Stimulated activated CD4-positive, alpha-beta T cell treated with anti-CD3 and anti-CD28 coated beads, Interleukin-15, amount 100 ng/mL, for 1 hour (primary cell): Measurements from ENCODE around the gene GPR21.

ENCODE experiments used
- DNase-seq, 2 donors: peaks; one replicate each; pipeline ENCODE4 v3.0.0-alpha.2; 2020; ENCODE audit warnings: low read depth in 1 of 2, low spot score in 1 of 2

Gene GPR21

GRCh38 chr9:123063177-123063598 lies 29.7 kb downstream of the GPR21 start:
- DNase-seq = no peak

DNA sequence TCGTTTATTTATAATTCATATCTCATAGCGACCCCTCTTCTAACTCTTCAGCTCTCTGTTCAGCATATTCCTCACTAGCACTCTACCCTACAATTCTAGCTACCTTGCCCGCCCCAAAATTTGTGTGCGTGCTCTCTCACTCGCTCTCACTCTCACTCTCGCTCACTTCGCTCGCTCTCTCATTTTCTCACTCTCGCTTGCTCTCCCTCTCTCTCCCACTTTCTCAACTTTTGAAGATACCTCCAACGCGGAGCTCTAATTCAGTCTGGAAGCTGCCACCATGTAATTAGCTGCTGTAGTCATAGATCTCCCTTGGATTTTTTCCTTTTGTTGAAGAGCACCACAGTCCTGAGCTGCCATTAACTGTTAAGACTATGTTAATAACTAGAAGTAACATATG lies 30.4 kb downstream of the GPR21 start:
- DNase-seq = no peak

GRCh38 chr9:123064716-123065115 lies 31.2 kb downstream of the GPR21 start:
- DNase-seq = no peak

GRCh38 chr9:123065196-123065595 lies 31.7 kb downstream of the GPR21 start:
- DNase-seq = no peak

- no peak for DNase-seq
These were observed 33.7 kb downstream of the GPR21 start for GRCh38 chr9:123067136-123067535.

GRCh38 chr9:123069010-123069481 lies 35.6 kb downstream of the GPR21 start:
- DNase-seq = no peak

GRCh38 chr9:123070198-123070597 lies 36.7 kb downstream of the GPR21 start:
- DNase-seq = no peak

DNA sequence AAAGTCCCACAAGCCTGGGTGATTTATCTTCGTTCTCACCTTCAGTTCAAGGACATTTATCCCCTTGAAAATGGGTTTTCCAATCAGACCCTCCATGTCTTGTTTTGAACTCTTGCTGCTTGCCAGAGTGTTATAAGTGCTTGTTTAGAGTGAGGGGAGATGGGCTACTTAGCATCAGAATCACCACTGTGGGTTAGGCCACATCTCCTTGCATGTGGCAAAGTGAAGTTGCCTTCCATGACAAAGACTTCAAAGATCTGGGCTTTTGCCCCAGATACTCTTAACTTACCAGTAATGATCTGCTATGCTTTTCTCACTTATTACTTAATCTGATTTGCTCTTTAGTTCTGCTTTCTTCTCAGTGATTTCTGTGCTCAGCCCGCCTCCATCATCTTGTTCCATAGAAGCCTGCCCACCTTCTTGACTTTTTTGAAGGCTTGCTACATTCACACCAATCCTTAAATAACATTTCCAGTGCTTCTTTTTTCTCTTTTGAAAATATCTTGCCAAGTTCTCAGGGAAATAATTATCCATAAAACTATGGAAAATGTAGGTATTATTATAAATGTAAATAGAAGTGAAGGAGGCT lies 39.0 kb downstream of the GPR21 start:
- no peak for DNase-seq

- no peak for DNase-seq
These were observed 40.0 kb downstream of the GPR21 start for GRCh38 chr9:123073441-123073840.

DNA sequence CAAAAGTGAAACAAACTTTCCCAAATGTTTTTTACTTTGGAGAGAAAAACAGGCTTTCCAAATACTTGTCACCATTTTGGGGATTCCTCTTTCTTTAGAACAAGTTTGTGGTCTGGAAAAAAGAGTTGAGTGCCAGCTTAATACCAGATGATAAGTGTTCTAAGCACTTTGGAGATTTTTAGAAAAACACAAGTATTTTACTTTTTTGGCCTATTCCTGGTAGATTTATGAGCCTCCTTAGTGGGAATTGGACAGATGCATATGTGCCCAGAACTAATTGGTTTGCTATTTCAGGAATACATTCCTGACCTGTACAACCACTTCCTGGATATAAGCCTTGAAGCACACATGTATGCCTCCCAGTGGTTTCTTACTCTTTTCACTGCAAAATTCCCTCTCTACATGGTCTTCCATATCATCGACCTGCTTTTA lies 40.5 kb downstream of the GPR21 start:
- DNase-seq = no peak

DNA sequence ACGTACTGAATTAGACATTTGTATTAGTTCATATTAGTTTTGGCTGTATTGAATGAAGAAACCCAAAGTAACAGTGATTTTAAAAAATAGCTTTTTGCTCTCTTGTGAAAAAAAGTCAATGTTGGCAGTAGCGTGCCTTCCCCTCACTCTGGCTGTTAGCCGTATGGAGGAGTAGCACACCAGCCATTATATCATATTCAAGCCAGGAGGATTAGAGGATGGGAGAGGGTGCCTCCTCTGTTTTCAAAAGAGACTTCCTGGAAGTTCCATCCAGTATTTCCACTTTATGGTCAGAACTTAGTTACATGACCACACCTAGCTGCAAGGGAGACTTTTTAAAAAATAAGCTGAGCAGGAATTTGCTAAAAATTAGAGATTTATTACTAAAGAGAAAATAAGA lies 41.2 kb downstream of the GPR21 start:
- DNase-seq = no peak

DNA sequence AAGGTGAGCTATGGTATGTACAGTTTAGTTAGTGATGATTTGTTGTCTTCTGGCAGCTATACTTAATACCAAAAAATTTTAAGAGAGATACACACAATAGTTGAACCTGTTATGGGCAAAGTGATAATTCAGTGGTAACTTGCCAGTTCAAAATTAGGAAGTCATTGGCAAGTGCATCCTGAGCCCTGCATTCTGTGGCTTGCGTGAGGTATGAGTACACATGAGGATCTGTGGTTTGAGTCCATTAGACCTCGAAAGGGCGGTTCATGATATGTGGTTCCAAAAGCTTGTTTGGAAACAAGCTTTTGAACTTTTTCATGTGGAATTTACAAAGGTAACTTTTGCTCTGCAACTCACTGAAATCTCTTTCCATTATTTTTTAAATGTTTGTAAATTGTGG lies 47.0 kb downstream of the GPR21 start:
- DNase-seq = no peak

DNA sequence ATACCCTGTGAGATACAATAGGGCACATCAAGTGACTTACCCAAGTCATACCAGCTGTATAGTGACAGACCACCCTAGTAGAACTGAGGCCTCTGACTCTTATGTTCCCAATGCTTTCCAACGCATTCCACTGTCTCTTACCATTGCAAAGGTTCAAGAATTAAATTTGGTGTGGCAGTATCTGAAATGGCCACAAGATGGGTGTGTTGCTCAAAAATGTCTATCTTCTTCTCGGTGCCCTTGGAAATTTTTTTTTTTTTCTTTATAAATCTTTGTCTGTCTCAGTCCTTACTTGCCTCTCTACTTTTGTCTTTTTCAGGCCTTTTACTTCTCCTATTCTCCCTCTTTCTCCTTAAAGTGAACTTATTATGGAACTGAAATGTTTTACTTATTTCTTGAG lies 48.4 kb downstream of the GPR21 start:
- DNase-seq = no peak

- no peak for DNase-seq
These were observed 50.2 kb downstream of the GPR21 start for GRCh38 chr9:123083680-123084079.

DNA sequence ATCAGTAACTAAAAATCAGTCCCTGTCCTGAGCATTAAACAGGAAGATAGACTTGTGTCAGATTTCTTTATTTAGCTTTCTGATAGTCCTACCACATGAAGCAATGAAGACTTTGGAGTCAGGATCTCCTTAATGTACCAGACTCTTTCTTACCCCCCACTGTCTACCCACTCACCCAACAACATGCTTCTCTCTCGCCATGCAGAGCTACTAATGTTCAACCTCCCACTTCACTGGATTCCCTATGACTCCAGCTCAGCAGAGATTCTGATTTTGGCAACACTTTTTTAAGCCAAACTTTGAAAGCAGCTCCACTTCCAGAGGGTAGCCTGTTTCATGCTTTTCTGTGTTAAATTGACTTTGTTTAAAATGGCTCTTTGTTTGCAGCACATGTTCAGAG lies 50.8 kb downstream of the GPR21 start:
- no peak for DNase-seq
